ENCODE results near the gene C2CD2L.

The C2CD2L gene

GRCh38 chr11:119094816-119095065 lies 12.4 kb upstream of the C2CD2L start:
- TF ChIP-seq, protein P1, sequence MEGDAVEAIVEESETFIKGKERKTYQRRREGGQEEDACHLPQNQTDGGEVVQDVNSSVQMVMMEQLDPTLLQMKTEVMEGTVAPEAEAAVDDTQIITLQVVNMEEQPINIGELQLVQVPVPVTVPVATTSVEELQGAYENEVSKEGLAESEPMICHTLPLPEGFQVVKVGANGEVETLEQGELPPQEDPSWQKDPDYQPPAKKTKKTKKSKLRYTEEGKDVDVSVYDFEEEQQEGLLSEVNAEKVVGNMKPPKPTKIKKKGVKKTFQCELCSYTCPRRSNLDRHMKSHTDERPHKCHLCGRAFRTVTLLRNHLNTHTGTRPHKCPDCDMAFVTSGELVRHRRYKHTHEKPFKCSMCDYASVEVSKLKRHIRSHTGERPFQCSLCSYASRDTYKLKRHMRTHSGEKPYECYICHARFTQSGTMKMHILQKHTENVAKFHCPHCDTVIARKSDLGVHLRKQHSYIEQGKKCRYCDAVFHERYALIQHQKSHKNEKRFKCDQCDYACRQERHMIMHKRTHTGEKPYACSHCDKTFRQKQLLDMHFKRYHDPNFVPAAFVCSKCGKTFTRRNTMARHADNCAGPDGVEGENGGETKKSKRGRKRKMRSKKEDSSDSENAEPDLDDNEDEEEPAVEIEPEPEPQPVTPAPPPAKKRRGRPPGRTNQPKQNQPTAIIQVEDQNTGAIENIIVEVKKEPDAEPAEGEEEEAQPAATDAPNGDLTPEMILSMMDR (IDR thresholded peaks at IDR 0.05): peak; percentile 68
- TF ChIP-seq ZFX (IDR thresholded peaks at IDR 0.05; ENCODE audit: borderline replicate concordance): no peak
- peak overlapping the region; percentile 99 for H3K27ac ChIP-seq

- TF ChIP-seq ZFX (IDR thresholded peaks at IDR 0.05; ENCODE audit: borderline replicate concordance): no peak
- TF ChIP-seq, protein P1 (IDR thresholded peaks at IDR 0.05): peak; percentile 34; the same call in 1 of the 2 replicates
- H3K27ac ChIP-seq: peak overlapping the region; percentile 99
Measured at GRCh38 chr11:119095066-119095880, 11.9 kb upstream of the C2CD2L start.

- TF ChIP-seq ZFX (IDR thresholded peaks at IDR 0.05; ENCODE audit: borderline replicate concordance): no peak
- TF ChIP-seq, protein P1 (IDR thresholded peaks at IDR 0.05): no peak
- peak overlapping the region; percentile 98; the same call in 1 of the 2 replicates for H3K27ac ChIP-seq
Measured at GRCh38 chr11:119099711-119100110, 7.4 kb upstream of the C2CD2L start.

DNA sequence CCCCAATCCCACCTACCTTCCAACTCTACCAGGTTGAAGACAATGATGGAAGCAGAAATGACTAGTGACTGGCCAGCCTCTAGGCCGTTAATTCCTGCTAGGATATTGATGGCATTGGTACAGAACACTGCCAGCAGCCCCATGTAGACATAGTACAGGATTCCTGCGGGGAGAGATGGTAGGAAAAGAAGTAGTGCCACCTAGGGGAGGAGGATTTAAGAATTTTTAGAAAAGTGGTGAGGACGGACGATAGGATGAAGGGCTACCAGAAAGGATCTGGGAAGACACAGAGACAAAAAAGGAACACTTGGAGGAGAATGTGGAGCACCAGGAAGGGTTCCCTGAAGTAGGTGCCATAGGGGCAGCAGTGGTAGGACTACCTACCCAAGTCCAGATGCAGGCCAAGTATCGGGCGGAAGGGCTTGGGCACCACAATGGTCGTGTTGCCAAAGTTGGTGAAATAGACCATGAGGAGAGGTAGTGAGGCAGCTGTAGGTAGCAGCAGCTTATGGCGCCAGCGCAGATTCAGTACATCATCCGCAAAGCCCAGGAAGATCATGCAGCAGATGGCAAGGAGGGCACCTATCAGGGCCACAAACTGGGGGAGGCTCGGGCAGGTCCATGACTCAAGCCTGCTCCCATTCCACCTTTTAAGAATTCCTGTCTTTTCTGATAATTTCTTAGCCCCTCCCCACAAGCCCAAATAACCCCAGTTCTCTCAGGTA lies 6.7 kb upstream of the C2CD2L start:
- TF ChIP-seq, protein P1 (IDR thresholded peaks at IDR 0.05): peak; percentile 82
- no peak for TF ChIP-seq ZFX (IDR thresholded peaks at IDR 0.05; ENCODE audit: borderline replicate concordance)
- H3K27ac ChIP-seq: peak overlapping the region; percentile 98

- peak overlapping the region; percentile 98 for H3K27ac ChIP-seq
- TF ChIP-seq, protein P1 (IDR thresholded peaks at IDR 0.05): no peak
- TF ChIP-seq ZFX (IDR thresholded peaks at IDR 0.05; ENCODE audit: borderline replicate concordance): no peak
Measured at GRCh38 chr11:119100994-119101758, 6.0 kb upstream of the C2CD2L start.

DNA sequence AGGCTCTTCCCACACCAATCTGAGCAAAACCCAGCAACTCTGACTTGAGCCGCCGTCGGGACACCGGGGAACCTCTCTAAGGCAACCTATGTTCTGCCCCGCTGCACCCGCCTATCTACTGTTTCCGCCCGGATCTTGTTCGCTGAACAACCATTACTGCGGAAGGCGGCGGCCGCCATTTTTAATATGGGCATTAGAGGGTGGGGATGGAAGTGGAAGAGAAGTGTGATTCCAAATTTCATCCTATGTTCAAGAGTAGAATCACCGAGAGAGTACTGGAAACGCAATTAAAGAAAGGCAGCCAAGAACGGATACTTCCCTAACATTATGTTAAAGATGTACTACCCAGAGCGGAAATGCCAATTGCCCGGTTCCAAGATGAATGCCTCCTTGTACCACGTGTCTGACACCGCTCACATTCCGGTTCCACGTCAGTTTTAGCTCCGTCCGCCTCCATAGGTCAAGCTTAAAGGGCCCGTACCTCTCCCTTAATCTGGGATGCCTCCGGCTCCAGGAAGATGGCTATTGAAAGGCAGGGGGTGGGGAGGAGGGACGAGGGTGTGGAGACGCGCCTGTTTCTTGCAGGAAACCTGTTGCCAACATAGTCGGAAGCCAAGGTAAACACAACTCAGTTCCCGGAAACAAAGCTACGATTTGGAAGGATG lies 5.3 kb upstream of the C2CD2L start, which contains the start of gene DPAGT1:
Gene DPAGT1, minus strand, starts transcription at position 95 of the 665 bp plus-strand sequence. CDS start 198 bp downstream, outside the sequence.
- peak within 1 kb of the TSS; percentile 98 for H3K27ac ChIP-seq
- TF ChIP-seq, protein P1 (IDR thresholded peaks at IDR 0.05): no peak
- no peak for TF ChIP-seq ZFX (IDR thresholded peaks at IDR 0.05; ENCODE audit: borderline replicate concordance)

- H3K27ac ChIP-seq: peak overlapping the region; percentile 98
Measured at GRCh38 chr11:119103161-119103664, 3.9 kb upstream of the C2CD2L start.

Measured in 22Rv1 (cell line).